Dendritic cell treated with granulocyte-macrophage colony-stimulating factor and Interleukin-4, amounts not matched to agents 40 ng/mL and 50 ng/mL, for 4 days (primary cell): ENCODE results near the gene DTX3.
"Not testable (repeated sequence)": the region's sequence is repeated elsewhere in the genome, so short reads cannot be mapped to it uniquely, and the experiment has no call there.

Experiments used
- H3K27ac Mint-ChIP-seq: one replicate; pipeline ENCODE4 v1.8.0; 2022; ENCODE audit warnings: mild to moderate bottlenecking, mixed read lengths
- H3K27me3 Mint-ChIP-seq: one replicate; pipeline ENCODE4 v1.8.0; 2022; ENCODE audit warnings: mild to moderate bottlenecking, mixed read lengths
- H3K36me3 Mint-ChIP-seq: one replicate; pipeline ENCODE4 v1.8.0; 2022; ENCODE audit warnings: low read depth, mixed read lengths
- H3K4me1 Mint-ChIP-seq: one replicate; pipeline ENCODE4 v1.8.0; 2022; ENCODE audit warnings: low read depth, mixed read lengths
- H3K4me3 Mint-ChIP-seq: one replicate; pipeline ENCODE4 v1.8.0; 2022; ENCODE audit warnings: mild to moderate bottlenecking, moderate library complexity, mixed read lengths
- H3K9me3 Mint-ChIP-seq: one replicate; pipeline ENCODE4 v1.8.0; 2022; ENCODE audit warnings: mixed read lengths
- intact Hi-C: fragments of 100-400 bp; cut with micrococcal nuclease; formaldehyde crosslinking; loops from one replicate; pipeline ENCODE4 v1.15.0; 2022

DTX3 gene

DNA sequence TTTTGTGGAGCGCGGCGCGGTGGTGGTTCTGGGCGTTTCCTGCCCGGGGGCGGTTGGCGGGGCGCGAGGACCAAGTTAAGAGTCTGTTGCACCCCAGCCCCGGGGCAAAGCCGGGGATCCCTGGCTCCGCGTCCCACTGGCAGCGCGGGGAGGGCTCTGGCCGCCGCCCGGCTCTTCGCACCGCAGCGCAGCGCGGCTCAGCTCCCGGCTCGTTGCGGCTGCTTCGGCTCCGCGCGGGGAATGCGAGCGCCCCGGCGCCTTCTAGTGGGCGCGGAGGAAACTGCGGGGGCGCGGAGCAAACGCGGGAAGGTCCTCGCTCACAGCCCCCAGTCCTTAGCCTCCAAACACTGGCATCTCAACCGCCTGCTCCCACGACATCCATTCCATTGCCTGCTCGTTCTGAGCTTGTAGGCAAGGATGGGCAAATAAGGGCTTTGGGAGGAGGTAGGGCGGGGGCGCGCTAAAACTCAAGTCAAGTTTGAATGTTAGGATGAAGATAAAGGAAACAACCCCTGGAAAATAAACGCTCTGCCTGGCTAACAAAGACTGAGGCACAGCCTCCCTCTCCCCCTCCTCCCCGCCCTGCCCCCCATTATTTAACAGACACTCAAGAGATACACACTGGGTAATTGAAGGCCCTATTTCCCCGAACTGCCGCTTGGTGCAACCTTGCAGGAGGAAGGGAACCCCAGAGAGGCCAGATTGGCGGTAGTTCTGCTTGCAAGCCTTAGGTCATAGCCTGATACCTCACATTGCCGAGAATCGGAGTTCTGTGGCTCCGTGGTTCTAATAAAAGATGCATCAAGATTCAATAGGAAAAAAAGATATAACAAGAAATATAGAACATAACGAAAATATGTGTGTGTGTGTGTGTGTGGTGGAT is 28.6 kb downstream of the DTX3 start, which contains the start of gene B4GALNT1:
Gene B4GALNT1 (minus strand): TSS at position 244 of the 883 bp plus-strand sequence. CDS start 1,069 bp downstream, outside the sequence.
- Mint-ChIP-seq H3K36me3 (no peaks in the 10 kb centered on the region), H3K9me3 (no peaks in the 10 kb centered on the region), H3K4me3 (peak within 1 kb of the TSS; percentile 68), H3K27me3 (peaks cover 70% of the 10 kb centered on the region), H3K4me1 (peaks cover 17% of the 10 kb centered on the region), H3K27ac (no peak within 1 kb of the TSS)
- intact Hi-C loops: loop anchor here (5.0 kb wide), 1 partner anchor 59 kb away; the partner anchor contains the start of gene OS9

GRCh38 chr12:57636731-57637130 is 32.1 kb downstream of the DTX3 start:
- H3K4me3 Mint-ChIP-seq, intact Hi-C loops, H3K9me3 Mint-ChIP-seq, H3K27ac Mint-ChIP-seq, H3K36me3 Mint-ChIP-seq: not testable (repeated sequence)
- Mint-ChIP-seq H3K27me3 (peaks cover 58% of the 10 kb centered on the region), H3K4me1 (peaks cover 14% of the 10 kb centered on the region)

DNA sequence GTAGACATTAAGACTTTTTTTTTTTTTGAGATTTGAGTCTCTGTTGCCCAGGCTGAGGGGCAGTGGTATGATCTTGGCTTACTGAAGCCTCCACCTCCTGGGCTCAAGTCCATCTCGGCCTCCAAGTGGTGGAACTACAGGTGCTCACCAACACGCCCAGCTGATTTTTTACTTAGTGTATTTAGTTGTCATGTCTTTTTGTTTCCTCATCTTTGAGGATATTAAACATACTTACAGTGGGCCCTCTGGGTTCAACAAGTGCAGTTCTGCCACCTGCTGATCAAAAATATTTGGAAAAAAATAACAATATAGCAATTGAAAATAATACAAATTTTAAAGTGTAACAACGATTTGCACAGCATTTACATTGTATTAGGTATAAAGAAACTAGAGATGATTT is 32.7 kb downstream of the DTX3 start:
- Mint-ChIP-seq H3K27ac (no peak overlapping the region), H3K36me3 (no peaks in the 10 kb centered on the region), H3K4me3 (no peak overlapping the region), H3K27me3 (peaks cover 57% of the 10 kb centered on the region), H3K9me3 (no peaks in the 10 kb centered on the region), H3K4me1 (peaks cover 8% of the 10 kb centered on the region)
- intact Hi-C loops: no loop called here

GRCh38 chr12:57638096-57638495 is 33.5 kb downstream of the DTX3 start:
- Mint-ChIP-seq H3K27ac (no peak overlapping the region), H3K27me3 (peaks cover 55% of the 10 kb centered on the region), H3K4me1 (peaks cover 6% of the 10 kb centered on the region), H3K9me3 (no peaks in the 10 kb centered on the region), H3K36me3 (no peaks in the 10 kb centered on the region), H3K4me3 (no peak overlapping the region)
- intact Hi-C loops: no loop called here

DNA sequence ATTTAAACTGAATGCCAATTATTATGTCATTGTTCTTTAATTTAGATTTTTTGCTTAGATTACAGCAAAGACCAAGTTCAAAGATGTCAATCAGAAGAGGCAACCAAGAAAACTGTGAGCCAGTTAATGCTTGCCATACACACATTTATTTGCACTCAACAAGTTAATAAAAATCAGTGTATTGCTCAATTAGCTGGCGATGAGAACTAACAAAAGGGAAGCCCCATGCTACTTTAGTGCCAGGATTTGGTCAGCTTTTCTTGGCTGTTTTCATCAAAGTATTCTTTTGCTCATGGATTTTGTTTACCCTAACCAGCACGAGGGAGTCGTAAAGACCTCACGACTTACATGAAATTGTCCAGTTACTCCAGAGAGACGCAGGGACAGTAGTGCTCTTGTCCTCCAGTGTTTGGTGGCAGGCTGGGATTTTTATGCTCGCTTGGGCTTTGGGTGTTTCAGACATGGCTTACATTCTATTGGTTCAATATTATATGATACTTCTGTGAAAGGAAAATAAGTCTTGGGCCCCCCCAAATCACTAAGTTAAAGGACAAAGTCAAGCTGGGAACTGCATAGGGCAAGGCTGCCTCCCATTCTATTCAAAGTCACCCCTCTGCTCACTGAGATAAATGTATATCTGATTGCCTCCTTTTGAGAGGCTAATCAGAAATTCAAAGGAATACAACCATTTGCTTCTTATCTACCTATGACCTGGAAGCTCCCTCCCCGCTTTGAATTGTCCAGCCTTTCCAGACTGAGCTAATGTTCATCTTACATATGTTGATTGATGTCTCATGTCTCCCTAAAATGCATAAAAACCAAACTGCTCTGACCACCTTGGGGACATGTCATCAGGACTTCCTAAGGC is 35.8 kb downstream of the DTX3 start:
- peaks cover 47% of the 10 kb centered on the region for H3K27me3 Mint-ChIP-seq
- no peak overlapping the region for H3K4me3 Mint-ChIP-seq
- H3K4me1 Mint-ChIP-seq: no peaks in the 10 kb centered on the region

DNA sequence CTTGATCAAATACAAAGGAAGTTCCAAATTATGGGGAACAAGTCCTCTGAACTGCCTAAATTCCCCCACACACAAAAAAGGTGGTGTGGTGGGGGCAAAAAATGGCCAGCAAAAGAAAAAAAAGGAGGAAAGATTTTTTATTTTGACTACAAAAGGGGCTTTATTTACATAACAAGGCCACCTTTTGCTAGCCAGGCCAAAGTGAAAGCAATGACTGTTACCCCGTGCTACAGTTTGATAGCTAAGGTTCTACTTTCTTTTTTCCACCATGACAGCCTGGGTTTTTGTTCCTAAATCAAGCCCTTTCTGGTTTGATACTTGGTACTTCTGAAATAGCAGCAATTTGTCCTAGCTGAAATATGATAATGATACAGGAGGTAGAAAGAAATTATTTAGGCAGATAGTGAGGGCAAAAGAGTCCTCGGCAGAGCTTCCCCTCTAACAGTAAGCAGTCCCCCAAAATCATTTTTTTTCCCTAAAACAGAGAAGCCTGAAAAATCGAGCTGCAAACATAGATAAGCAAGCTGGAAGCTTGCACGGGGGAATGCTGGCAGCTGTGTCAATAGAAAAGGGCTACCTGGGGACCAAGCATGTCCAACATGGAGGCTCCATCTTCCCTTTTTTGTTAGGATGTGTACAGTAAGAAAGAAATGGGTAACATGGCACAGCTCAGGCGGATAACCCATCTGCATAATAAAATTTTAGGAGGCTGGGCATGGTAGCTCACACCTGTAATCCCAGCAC is 37.2 kb downstream of the DTX3 start:
- no peaks in the 10 kb centered on the region for H3K4me1 Mint-ChIP-seq
- H3K27ac Mint-ChIP-seq: no peak overlapping the region
- intact Hi-C loops: no loop called here
- no peaks in the 10 kb centered on the region for H3K36me3 Mint-ChIP-seq
- no peaks in the 10 kb centered on the region for H3K9me3 Mint-ChIP-seq
- H3K4me3 Mint-ChIP-seq: no peak overlapping the region
- H3K27me3 Mint-ChIP-seq: peaks cover 42% of the 10 kb centered on the region

More for the DNA sequence above, 35.8 kb downstream of the DTX3 start:
- no peak overlapping the region for H3K27ac Mint-ChIP-seq
- no peaks in the 10 kb centered on the region for H3K9me3 Mint-ChIP-seq
- intact Hi-C loops: no loop called here
- no peaks in the 10 kb centered on the region for H3K36me3 Mint-ChIP-seq

DNA sequence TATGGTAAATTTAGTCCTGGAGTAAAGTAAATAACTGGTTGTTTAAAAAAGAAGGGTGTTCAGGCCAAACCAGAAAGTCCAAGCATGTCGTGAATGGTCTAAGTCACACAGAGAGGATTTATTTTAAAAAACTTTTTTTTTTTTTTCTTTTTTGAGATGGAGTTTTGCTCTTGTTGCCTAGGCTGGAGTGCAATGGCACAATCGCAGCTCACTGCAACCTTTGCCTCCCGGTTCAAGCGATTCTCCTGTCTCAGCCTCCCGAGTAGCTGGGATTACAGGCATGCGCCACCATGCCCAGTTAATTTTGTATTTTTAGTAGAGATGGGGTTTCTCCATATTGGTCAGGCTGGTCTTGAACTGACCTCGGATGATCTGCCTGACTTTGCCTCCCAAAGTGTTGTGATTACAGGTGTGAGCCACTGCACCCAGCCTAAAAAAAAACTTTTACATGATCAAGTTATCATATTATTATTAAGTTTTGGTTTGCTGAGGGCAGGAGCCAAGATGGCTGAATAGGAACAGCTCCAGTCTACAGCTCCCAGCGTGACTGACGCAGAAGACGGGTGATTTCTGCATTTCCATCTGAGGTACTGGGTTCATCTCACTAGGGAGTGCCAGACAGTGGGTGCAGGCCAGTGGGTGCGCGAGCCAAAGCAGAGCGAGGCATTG is 41.5 kb downstream of the DTX3 start:
- intact Hi-C loops, H3K27ac Mint-ChIP-seq, H3K36me3 Mint-ChIP-seq, H3K4me1 Mint-ChIP-seq, H3K9me3 Mint-ChIP-seq, H3K4me3 Mint-ChIP-seq: not testable (repeated sequence)
- peaks cover 25% of the 10 kb centered on the region for H3K27me3 Mint-ChIP-seq

DNA sequence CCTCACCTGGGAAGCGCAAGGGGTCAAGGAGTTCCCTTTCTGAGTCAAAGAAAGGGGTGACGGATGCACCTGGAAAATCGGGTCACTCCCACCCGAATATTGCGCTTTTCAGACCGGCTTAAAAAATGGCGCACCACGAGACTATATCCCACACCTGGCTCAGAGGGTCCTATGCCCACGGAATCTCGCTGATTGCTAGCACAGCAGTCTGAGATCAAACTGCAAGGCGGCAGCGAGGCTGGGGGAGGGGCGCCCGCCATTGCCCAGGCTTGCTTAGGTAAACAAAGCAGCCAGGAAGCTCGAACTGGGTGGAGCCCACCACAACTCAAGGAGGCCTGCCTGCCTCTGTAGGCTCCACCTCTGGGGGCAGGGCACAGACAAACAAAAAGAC is 42.0 kb downstream of the DTX3 start:
- H3K27ac Mint-ChIP-seq, intact Hi-C loops, H3K4me3 Mint-ChIP-seq, H3K4me1 Mint-ChIP-seq, H3K36me3 Mint-ChIP-seq, H3K9me3 Mint-ChIP-seq: not testable (repeated sequence)
- peaks cover 20% of the 10 kb centered on the region for H3K27me3 Mint-ChIP-seq

DNA sequence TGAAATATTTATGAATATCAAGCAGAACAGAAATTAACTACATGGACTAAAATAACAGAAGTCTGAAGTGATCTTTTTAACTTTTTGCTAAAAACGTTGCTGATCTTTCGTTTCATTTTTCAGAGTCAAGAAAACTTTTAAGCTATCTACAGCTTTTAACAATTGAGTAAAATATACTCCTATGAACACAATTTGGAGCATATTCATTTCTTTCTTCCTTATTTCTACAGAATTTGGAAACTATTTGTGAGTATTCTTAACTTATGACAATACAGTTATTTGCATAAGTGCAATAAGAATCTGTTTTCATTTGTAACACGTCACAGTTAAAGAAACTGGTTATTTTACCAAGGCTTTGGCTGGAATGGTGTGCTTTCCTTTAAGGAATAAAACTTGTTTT is 49.4 kb downstream of the DTX3 start:
- no peak overlapping the region for H3K27ac Mint-ChIP-seq
- intact Hi-C loops: no loop called here
- no peaks in the 10 kb centered on the region for H3K9me3 Mint-ChIP-seq
- H3K4me1 Mint-ChIP-seq: no peaks in the 10 kb centered on the region
- H3K27me3 Mint-ChIP-seq: peaks cover 21% of the 10 kb centered on the region
- H3K4me3 Mint-ChIP-seq: no peak overlapping the region
- H3K36me3 Mint-ChIP-seq: no peaks in the 10 kb centered on the region

GRCh38 chr12:57655541-57656240 is 51.1 kb downstream of the DTX3 start:
- Mint-ChIP-seq H3K36me3 (no peaks in the 10 kb centered on the region), H3K27me3 (peaks cover 20% of the 10 kb centered on the region), H3K4me1 (no peaks in the 10 kb centered on the region), H3K9me3 (no peaks in the 10 kb centered on the region), H3K27ac (no peak overlapping the region), H3K4me3 (no peak overlapping the region)
- intact Hi-C loops: no loop called here

- H3K9me3 Mint-ChIP-seq, H3K36me3 Mint-ChIP-seq, H3K4me1 Mint-ChIP-seq, H3K27ac Mint-ChIP-seq, intact Hi-C loops, H3K4me3 Mint-ChIP-seq: not testable (repeated sequence)
- H3K27me3 Mint-ChIP-seq: peaks cover 20% of the 10 kb centered on the region
These were observed 51.8 kb downstream of the DTX3 start for GRCh38 chr12:57656408-57656807.

- intact Hi-C loops: no loop called here
- Mint-ChIP-seq H3K27me3 (peaks cover 20% of the 10 kb centered on the region), H3K27ac (no peak overlapping the region), H3K9me3 (no peaks in the 10 kb centered on the region), H3K36me3 (no peaks in the 10 kb centered on the region), H3K4me1 (no peaks in the 10 kb centered on the region), H3K4me3 (no peak overlapping the region)
These were observed 53.1 kb downstream of the DTX3 start for GRCh38 chr12:57657744-57658143.

DNA sequence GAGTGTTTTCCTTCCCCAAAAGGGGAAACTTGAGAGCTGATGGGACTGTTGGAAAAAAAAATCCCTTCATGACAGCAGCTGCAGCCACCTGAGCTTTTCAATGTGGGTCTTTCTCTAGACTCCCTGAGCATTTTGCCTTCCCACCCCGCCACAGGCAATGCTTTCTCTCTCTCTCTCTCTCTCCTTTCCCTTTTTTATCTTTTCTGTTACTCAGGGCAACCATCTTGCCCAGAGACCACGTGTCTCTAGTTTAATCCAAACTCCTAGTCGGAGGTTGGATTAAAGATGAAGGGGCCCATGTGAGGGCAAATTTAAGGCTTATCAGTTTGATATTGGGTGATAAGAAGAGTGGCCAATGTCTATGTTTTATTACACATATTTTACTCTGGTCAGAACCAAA is 54.3 kb downstream of the DTX3 start:
- Mint-ChIP-seq H3K4me1 (no peaks in the 10 kb centered on the region), H3K9me3 (peaks cover under 1% of the 10 kb centered on the region), H3K4me3 (no peak overlapping the region), H3K27ac (no peak overlapping the region), H3K36me3 (no peaks in the 10 kb centered on the region), H3K27me3 (peaks cover 20% of the 10 kb centered on the region)
- intact Hi-C loops: no loop called here
